SU-DHL-6 (cell line): ENCODE measurements around the gene SARM1.

ENCODE experiments used
- H2AFZ ChIP-seq: fragments of 200-600 bp; sonication (generic); 2 replicates; pipeline ENCODE4 v1.6.1; 2014; ENCODE audit warnings: low read depth, mild to moderate bottlenecking, moderate library complexity, mixed read lengths, antibody characterized with exemption, low read length; ENCODE audit not compliant: severe bottlenecking
- H3F3A ChIP-seq: fragments of 200-600 bp; shearing (Covaris generic); 2 replicates; pipeline ENCODE4 v1.6.0; 2016; ENCODE audit warnings: antibody characterized with exemption, mild to moderate bottlenecking; ENCODE audit not compliant: insufficient read depth
- H3K27ac ChIP-seq: fragments of 200-600 bp; sonication (generic); 2 replicates; pipeline ENCODE4 v1.5.1; 2016; ENCODE audit warnings: low read depth, mild to moderate bottlenecking, low read length, moderate library complexity, mixed read lengths
- H3K27me3 ChIP-seq: fragments of 200-600 bp; sonication (generic), shearing (Covaris generic); 2 replicates; pipeline ENCODE4 v1.6.0; 2014; ENCODE audit warnings: mild to moderate bottlenecking, low read length
- H3K36me3 ChIP-seq: fragments of 200-600 bp; sonication (generic); 2 replicates; pipeline ENCODE4 v1.6.1; 2014; ENCODE audit warnings: mild to moderate bottlenecking, low read length, mixed read lengths
- H3K4me2 ChIP-seq: fragments of 300-600, 200-600 bp; shearing (Covaris generic), sonication (generic); 2 replicates; pipeline ENCODE4 v1.6.0; 2014; ENCODE audit warnings: low read length, low read depth, mild to moderate bottlenecking; ENCODE audit not compliant: poor library complexity, severe bottlenecking
- H3K4me3 ChIP-seq: fragments of 200-600 bp; sonication (generic); 2 replicates; pipeline ENCODE4 v1.5.1; 2014; ENCODE audit warnings: antibody characterized with exemption, low read length, mild to moderate bottlenecking, mixed read lengths; ENCODE audit not compliant: insufficient read depth, poor library complexity, severe bottlenecking
- H3K79me2 ChIP-seq: fragments of 200-600 bp; sonication (generic); 2 replicates; pipeline ENCODE4 v1.6.1; 2014; ENCODE audit warnings: mild to moderate bottlenecking, low read length, moderate library complexity; ENCODE audit not compliant: insufficient read depth
- H3K9ac ChIP-seq: fragments of 200-600 bp; sonication (generic); 2 replicates; pipeline ENCODE4 v1.7.0; 2014; ENCODE audit warnings: mild to moderate bottlenecking, low read length
- H3K9me2 ChIP-seq: fragments of 200-600 bp; sonication (generic); replicated peaks from 2 replicates; pipeline ENCODE4 v1.6.1; 2014; ENCODE audit warnings: low read length; ENCODE audit not compliant: insufficient read depth
- H3K9me3 ChIP-seq: fragments of 200-600 bp; sonication (generic); 2 replicates; pipeline ENCODE4 v1.6.1; 2014; ENCODE audit warnings: low read length, mixed read lengths; ENCODE audit not compliant: insufficient read depth
- H4K20me1 ChIP-seq: fragments of 200-600 bp; sonication (generic); 2 replicates; pipeline ENCODE4 v1.6.1; 2014; ENCODE audit warnings: low read depth, mild to moderate bottlenecking, antibody characterized with exemption, low read length, moderate library complexity, mixed read lengths
- EZH2phosphoT487 ChIP-seq: fragments of 200-600 bp; sonication (generic), shearing (Covaris generic); conservative IDR thresholded peaks from 2 replicates; pipeline ENCODE4 v1.6.1; 2018; ENCODE audit warnings: mild to moderate bottlenecking, antibody characterized with exemption, low read length, moderate library complexity, mixed read lengths
- TF ChIP-seq, protein P1 (sequence below): fragments of 200-600 bp; sonication (generic); IDR thresholded peaks from one replicate; pipeline ENCODE4 v1.5.1; 2017; ENCODE audit warnings: antibody characterized with exemption, mild to moderate bottlenecking, low read length, moderate library complexity; ENCODE audit not compliant: insufficient read depth, poor library complexity, severe bottlenecking

SARM1 gene

DNA sequence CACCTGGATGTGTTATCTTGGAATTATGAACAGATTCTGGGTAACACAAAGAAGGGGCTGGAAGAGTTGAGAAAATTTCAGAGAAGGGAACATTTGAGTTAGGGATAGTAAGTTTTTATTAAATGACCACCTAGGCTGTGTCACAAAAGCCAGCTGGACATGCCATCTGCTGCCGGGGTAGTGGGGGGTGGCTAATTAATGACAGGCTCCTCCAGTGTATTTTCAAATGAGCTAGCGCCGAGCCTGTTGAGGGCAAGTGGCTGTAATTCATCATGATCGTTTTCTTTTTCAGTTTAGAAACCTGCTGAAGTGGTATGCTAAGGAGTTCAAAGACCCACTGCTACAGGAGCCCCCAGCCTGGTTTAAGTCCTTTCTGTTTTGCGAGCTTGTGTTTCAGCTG is 46.3 kb upstream of the SARM1 start:
- no peaks in the 10 kb centered on the region for H3K9me3 ChIP-seq
- no peak overlapping the region for H3K27ac ChIP-seq
- H3K79me2 ChIP-seq, result peaks cover 57% of the 10 kb centered on the region
- H3K9me2 ChIP-seq, result no peaks in the 10 kb centered on the region
- no peak overlapping the region for H2AFZ ChIP-seq
- H3K4me2 ChIP-seq, result no peak overlapping the region
- no peak overlapping the region for H3K9ac ChIP-seq
- peaks cover 13% of the 10 kb centered on the region; the same call in 1 of the 2 replicates for H4K20me1 ChIP-seq
- no peak overlapping the region for H3K4me3 ChIP-seq
- H3K36me3 ChIP-seq, result peaks cover 12% of the 10 kb centered on the region
- no peaks in the 10 kb centered on the region for H3F3A ChIP-seq
- H3K27me3 ChIP-seq, result no peaks in the 10 kb centered on the region
- TF ChIP-seq, protein P1, sequence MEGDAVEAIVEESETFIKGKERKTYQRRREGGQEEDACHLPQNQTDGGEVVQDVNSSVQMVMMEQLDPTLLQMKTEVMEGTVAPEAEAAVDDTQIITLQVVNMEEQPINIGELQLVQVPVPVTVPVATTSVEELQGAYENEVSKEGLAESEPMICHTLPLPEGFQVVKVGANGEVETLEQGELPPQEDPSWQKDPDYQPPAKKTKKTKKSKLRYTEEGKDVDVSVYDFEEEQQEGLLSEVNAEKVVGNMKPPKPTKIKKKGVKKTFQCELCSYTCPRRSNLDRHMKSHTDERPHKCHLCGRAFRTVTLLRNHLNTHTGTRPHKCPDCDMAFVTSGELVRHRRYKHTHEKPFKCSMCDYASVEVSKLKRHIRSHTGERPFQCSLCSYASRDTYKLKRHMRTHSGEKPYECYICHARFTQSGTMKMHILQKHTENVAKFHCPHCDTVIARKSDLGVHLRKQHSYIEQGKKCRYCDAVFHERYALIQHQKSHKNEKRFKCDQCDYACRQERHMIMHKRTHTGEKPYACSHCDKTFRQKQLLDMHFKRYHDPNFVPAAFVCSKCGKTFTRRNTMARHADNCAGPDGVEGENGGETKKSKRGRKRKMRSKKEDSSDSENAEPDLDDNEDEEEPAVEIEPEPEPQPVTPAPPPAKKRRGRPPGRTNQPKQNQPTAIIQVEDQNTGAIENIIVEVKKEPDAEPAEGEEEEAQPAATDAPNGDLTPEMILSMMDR, result no peak
- TF ChIP-seq EZH2phosphoT487, result no peak

DNA sequence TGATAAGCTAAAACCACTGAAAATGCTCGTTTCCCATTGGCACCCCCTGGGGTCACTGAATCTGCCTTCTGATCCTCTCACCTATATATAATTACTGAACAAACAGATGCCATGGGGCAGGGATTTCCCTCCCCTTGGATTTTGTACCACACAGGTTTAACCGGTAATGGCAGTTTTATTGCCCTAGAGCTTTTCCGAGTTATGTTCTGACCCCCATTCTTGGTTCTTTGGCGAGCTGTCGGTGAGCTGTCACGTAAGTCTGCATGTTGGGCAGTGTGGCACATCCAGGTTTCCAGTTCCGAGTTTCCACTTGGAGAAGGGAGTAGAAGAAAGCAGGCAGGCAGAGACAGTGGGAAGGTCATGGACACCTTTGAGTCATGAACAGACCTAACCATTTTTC is 45.4 kb upstream of the SARM1 start:
- H2AFZ ChIP-seq, result no peak overlapping the region
- no peak overlapping the region for H3K4me3 ChIP-seq
- H3F3A ChIP-seq, result no peaks in the 10 kb centered on the region
- H4K20me1 ChIP-seq, result peaks cover 13% of the 10 kb centered on the region; the same call in 1 of the 2 replicates
- H3K4me2 ChIP-seq, result no peak overlapping the region
- no peaks in the 10 kb centered on the region for H3K9me3 ChIP-seq
- H3K27ac ChIP-seq, result no peak overlapping the region
- H3K9ac ChIP-seq, result no peak overlapping the region
- peaks cover 12% of the 10 kb centered on the region for H3K36me3 ChIP-seq
- peaks cover 48% of the 10 kb centered on the region for H3K79me2 ChIP-seq
- H3K9me2 ChIP-seq, result no peaks in the 10 kb centered on the region
- TF ChIP-seq, protein P1, result no peak
- no peak for TF ChIP-seq EZH2phosphoT487
- no peaks in the 10 kb centered on the region for H3K27me3 ChIP-seq

DNA sequence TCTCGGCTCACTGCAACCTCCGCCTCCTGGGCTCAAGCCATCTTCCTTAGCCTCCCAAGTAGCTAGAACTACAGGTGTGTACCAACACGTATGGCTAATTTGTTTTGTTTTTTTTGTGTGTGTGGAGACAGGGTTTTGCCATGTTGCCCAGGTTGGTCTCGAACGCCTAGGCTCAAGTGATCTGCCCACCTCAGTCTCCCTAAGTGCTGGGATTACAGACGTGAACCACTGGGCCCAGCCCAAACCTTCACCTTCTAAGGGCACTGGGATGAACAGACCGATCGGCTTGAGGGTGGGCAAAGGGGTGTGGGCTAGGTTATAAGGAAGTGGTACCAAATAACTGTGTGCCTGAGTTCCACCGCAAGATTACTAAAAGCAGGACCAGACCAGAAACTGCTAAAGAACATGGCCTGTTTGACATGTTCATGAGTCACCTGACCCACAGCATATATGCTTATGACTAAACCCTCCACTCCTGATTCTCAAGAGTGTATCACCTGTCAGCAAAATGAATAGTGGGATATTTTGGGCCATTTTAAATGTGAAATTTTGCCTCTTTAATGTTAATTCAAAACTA is 44.4 kb upstream of the SARM1 start:
- Histone ChIP-seq H3K36me3 (peaks cover 12% of the 10 kb centered on the region), H3K79me2 (peaks cover 38% of the 10 kb centered on the region), H3K9me2 (no peaks in the 10 kb centered on the region), H3K9ac (no peak overlapping the region), H2AFZ (no peak overlapping the region), H4K20me1 (peaks cover 13% of the 10 kb centered on the region; the same call in 1 of the 2 replicates), H3K27ac (no peak overlapping the region), H3K4me3 (no peak overlapping the region), H3K9me3 (no peaks in the 10 kb centered on the region), H3K27me3 (no peaks in the 10 kb centered on the region), H3F3A (no peaks in the 10 kb centered on the region), H3K4me2 (no peak overlapping the region)
- TF ChIP-seq, protein P1, result no peak
- TF ChIP-seq EZH2phosphoT487, result no peak
